GM12864 (cell line): ENCODE results near the gene DGKD.

Experiments
- DNase-seq: peaks from one replicate; pipeline ENCODE4 v3.0.0-alpha.2; 2011; ENCODE audit warnings: low read depth
- H3K4me3 ChIP-seq: 2 replicates; pipeline ENCODE4 v1.5.1; 2011; ENCODE audit warnings: mild to moderate bottlenecking, low read depth, low read length, control low read depth
- CTCF ChIP-seq: IDR thresholded peaks from 2 replicates; pipeline ENCODE4 v1.5.1; 2011; ENCODE audit warnings: low read depth, mild to moderate bottlenecking, moderate library complexity, low read length, control low read depth, inconsistent platforms; ENCODE audit errors: missing control alignments

The DGKD gene

GRCh38 chr2:233433029-233433428 is 78.7 kb downstream of the DGKD start:
- no peak for TF ChIP-seq CTCF

GRCh38 chr2:233433794-233434193 is 79.5 kb downstream of the DGKD start:
- no peak for DNase-seq
- H3K4me3 ChIP-seq: no peak overlapping the region
- TF ChIP-seq CTCF: no peak

More at GRCh38 chr2:233433029-233433428, 78.7 kb downstream of the DGKD start:
- H3K4me3 ChIP-seq: no peak overlapping the region
- DNase-seq: no peak

- no peak for DNase-seq
- TF ChIP-seq CTCF: no peak
These were observed 80.5 kb downstream of the DGKD start for GRCh38 chr2:233434666-233435330.

GRCh38 chr2:233435436-233436190 is 81.3 kb downstream of the DGKD start:
- TF ChIP-seq CTCF: no peak
- H3K4me3 ChIP-seq: no peak overlapping the region

More at GRCh38 chr2:233434666-233435330, 80.5 kb downstream of the DGKD start:
- H3K4me3 ChIP-seq: no peak overlapping the region

GRCh38 chr2:233436191-233436581 is 81.9 kb downstream of the DGKD start:
- no peak for DNase-seq
- no peak for TF ChIP-seq CTCF
- H3K4me3 ChIP-seq: no peak overlapping the region

More at GRCh38 chr2:233435436-233436190, 81.3 kb downstream of the DGKD start:
- DNase-seq: no peak

- TF ChIP-seq CTCF: no peak
- DNase-seq: no peak
- no peak overlapping the region for H3K4me3 ChIP-seq
These were observed 82.6 kb downstream of the DGKD start for GRCh38 chr2:233436691-233437438.
